H1 (cell line): Measurements from ENCODE around the gene NDFIP2. TPM values are rescaled to one million over a fixed set of nuclear protein-coding genes. Genes with fewer than 3 reads are reported as not detected.

Experiments
- CHD2 ChIP-seq: IDR thresholded peaks from 2 replicates; pipeline ENCODE4 v1.6.1; 2012; ENCODE audit warnings: low read length, improper control_type of control experiment
- NANOG ChIP-seq: IDR thresholded peaks from 2 replicates; pipeline ENCODE4 v1.6.1; 2011; ENCODE audit warnings: low read length, low read depth, mild to moderate bottlenecking, inconsistent platforms; ENCODE audit not compliant: insufficient read depth, poor library complexity, severe bottlenecking
- polyA plus RNA-seq, 7 experiments: library from polyadenylated mRNA; depleted of rRNA in 3 of 7; stranded (reverse) in 5 of 7; unstranded in 2 of 7; fragments of >200 nt in 5 of 7; fragments of 200-250 nt in 2 of 7; gene quantifications; 1 replicate in 5 of 7; 2 replicates in 1 of 7; 4 replicates in 1 of 7; pipeline versions ENCODE4 v1.2.1 to v1.2.3, GENCODE V29; 2011 to 2013; ENCODE audit warnings: missing spikeins in 2 of 7, mixed read lengths in 2 of 7
- total RNA-seq: library from RNA; stranded (reverse); fragmentation: NEBNext Ultra II Directional; extraction: Animal tissue kit (Norgen Biotek cat#: 25700); gene quantifications from 2 replicates; pipeline ENCODE4 v1.2.1, GENCODE V29; 2021

NDFIP2 gene
- total and polyA plus RNA-seq, 2 of the 8 experiments (the other 6 are each of a cell fraction or from before 2014, with no cell fraction given): 11.1 to 32.9 TPM

GRCh38 chr13:79470666-79471065 lies 10.3 kb upstream of the NDFIP2 start (continued):
- TF ChIP-seq NANOG (no peak), CHD2 (no peak)
